HG02759 (cell line): Measurements from ENCODE around the gene SLC6A13.

ENCODE experiments used
- ATAC-seq: cut with Tn5 transposase; IDR thresholded peaks from one replicate; pipeline ENCODE4 v1.9.1; 2021; ENCODE audit warnings: mild to moderate bottlenecking, moderate library complexity; ENCODE audit not compliant: unreplicated experiment

Gene SLC6A13

GRCh38 chr12:234891-235415 lies 27.7 kb downstream of the SLC6A13 start:
- ATAC-seq, result no peak

- ATAC-seq, result no peak
Measured at GRCh38 chr12:234019-234418, 28.6 kb downstream of the SLC6A13 start.

- ATAC-seq, result no peak
Measured at GRCh38 chr12:233615-233968, 29.0 kb downstream of the SLC6A13 start.

GRCh38 chr12:232731-233614 lies 29.7 kb downstream of the SLC6A13 start:
- no peak for ATAC-seq

DNA sequence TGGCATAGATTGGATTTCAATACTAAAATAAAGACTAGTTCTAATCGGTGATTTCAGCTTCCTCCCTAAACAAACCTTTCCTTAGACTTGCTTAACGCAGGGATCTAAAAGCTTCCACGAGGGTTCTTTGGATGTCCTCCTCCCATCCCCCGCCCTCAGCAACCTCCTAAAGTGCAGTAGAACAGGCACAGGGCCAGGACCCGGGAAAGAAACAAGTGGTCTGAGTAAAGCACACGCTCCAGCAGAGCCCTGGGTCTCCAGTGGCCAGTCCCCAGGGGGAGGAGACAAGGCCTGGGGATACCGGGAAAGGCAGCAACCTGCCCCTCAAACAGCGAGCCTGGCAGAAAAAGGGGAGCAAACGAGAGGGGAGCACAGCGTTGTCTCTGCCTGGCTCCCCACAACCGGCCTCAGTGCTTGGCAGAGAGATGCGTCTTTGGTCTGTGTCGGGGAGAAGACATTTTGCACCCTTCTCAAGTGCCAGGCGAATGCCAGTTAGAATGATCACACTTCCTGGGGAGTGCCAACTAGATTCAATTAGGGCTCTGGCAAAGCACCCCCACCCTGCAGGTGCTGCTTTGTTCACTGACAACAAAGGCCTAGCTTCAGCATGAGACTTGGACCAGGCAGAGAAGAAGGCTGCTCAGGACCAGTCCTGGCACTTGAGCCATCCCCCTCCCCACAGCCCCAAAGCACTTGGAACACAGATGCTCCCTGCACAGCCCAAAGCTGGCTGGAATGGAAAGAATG lies 31.5 kb downstream of the SLC6A13 start:
- ATAC-seq, result no peak

DNA sequence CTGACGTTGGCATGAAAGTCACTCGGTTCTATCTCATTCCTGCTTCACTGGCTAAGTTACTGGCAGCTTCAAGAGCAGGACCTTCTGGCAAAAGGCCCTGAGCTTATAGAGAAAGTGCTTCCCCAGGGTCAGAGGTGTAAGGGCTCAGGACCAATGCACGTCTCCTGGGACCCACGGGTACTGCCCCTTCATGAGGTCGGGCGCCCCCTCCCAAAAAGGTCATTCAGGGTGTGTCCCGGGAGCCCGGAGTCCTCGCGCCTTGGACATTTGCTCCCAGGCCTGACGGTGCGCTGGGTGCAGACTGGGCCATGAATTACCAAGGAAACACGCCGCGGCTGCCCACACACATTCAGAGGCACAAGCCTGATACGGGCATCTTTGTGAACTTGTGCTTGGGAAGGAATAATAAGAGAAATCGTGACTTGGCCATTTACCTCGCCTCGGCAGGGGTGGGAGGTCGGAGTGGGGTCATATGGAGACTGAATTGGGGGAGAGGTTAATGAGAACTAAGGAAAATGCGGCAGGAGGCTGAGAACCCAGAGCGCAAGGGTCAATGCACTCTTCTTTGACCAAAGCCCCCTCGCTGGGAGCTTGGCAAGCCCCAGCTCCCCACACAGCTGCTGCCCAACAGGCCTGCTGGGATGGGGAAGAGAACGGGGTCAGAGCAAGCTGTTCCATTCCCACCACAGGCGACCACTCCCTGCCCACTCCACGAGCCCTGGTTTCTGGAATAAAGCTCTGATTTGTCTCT lies 33.0 kb downstream of the SLC6A13 start:
- ATAC-seq, result no peak

DNA sequence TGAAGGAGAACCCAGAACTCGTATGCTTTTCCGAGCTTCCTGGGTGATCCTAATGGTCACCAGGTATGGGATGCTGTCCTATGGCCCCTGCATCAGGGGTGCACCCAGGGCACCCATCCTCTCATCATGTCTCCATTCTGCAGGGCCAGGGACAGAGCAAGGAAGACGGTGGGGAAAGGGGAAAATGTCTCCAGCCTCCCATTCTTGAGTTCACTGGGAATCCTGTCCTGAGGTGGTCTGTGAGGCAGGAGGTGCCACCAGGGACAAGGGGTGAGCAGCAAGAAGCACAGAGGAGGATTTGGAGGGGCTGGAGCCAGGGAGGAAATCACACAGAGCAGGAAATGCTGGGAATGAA lies 33.8 kb downstream of the SLC6A13 start:
- ATAC-seq, result no peak

GRCh38 chr12:227923-228845 lies 34.5 kb downstream of the SLC6A13 start:
- ATAC-seq, result no peak

DNA sequence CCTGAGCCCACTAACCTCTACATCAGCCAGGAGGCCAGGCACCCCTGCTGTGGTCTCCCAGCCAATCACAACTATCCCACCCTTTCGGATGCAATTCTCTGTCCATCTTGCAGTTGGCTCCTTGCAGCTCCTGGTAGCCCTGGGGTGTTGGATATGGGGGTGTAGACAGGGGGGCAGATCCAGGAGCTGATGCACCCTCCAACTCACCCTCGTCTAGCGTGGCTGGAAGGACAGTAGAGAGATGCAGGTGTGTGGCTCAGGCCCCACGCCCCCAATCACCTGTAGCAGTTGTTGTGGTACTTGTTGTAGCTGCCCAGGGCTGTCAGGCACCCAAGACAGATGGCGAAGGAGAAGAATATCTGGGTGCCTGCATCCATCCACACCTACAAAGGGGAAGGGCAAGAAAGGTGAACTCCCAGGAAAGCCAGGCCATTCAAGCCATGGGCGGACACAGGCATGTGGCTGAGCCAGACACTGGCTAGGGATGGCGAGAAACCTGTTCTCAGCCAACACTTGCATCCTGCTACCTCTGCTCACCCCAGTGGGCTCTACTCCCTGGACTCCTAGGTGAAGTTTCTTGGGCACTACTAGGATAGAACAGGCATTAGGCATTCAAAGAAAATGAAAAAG lies 35.2 kb downstream of the SLC6A13 start:
- no peak for ATAC-seq

DNA sequence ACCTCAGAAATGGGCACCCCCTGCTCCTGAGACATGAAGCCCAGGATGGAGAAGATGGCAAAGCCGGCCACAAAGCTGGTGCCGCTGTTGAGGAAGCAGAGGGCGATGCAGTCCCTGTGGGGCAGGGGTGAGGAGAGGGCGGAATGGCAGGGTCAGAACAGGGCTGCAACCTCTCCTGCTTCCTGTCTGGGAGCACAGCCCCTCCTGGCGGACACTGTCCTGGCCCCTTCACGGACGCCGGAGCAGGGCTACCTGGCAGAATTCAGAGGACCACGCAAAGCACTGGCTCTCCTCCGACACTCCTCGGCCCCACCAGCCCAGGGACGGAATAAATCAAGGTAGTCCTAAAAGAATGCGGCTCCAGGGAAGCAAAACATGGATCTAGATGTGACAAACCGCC lies 36.2 kb downstream of the SLC6A13 start:
- ATAC-seq, result no peak

GRCh38 chr12:225012-225411 lies 37.6 kb downstream of the SLC6A13 start:
- ATAC-seq, result no peak

DNA sequence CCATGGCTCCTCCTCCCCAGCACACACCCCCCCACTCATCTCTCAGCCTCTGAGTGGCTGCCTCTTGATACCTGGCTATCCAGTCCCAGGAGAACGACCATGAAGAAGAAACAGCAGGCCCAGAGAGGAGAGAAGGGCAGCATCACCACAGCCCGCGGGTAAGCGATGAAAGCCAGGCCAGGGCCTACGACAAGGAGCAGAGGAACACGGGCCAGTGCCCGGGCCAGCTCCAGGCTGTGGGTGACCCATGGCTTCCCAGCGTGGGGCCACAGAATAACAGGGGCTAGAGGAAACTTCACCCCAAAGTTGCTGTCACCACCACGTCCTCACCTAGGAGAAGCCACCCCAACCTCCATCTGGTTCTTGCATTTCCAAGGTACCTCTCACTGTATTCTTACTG lies 38.3 kb downstream of the SLC6A13 start:
- no peak for ATAC-seq

- no peak for ATAC-seq
Measured at GRCh38 chr12:223841-224240, 38.8 kb downstream of the SLC6A13 start.

DNA sequence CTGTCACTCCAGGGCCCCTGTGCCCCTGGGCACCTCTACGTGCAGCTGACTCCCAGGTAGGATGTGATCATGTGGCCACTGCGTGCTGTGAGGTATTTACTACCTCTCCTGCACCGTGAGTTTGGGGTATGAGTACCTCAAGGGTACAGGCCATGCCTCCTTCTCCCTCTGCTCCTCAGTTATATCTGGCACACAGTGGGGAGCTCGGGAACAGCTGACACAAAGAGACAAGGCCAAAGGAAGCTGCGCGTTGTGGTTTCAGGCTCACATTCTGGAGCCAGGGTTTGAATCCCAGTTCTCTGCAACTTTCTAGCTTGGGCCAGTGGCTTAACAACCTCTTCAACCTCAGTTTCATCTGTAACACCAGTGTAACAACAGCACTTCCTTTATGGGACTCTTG lies 40.9 kb downstream of the SLC6A13 start:
- ATAC-seq, result no peak

- no peak for ATAC-seq
Measured at GRCh38 chr12:220946-221550, 41.6 kb downstream of the SLC6A13 start.

DNA sequence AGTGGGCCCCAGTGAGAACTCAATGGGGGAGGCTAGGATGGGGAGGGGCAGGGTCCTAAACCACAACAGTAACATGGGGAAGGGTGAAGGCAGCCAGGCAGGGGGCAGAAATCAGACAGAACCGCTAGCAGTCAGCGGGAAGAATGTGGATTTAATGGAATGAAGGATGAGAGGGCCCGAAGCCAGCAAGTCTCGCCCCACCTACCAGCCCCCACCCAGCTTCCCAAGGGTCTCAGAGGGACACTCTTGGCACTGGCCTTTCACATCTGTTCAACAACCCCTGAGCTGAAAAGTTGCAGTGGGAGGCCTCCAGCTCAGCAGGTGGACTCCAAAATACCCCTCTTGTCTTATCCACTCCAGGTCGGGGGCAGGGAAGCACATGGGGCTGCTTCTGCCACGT lies 42.1 kb downstream of the SLC6A13 start:
- ATAC-seq, result no peak

DNA sequence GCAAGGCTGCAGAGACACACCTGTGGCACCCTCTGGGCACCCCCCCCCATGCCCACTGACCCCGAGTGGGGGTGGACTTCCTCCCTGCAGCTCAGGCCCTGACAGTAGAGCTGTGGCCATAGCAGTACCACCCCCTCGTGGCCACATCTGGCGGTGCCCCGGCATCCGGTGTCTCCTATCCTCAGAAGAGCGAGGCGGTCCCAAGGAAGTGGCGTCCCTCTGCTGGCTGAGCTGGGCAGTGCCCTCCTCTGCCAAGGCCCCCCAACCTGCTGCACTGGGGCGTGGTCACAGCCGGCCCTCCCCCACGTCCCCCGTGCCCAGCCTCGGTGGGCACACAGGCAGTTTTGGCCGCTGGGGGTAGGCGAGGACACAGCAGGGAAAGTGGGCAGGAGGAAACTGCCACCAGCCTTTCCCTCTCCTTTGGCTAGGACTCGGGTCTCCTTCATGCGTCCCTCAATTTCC lies 42.7 kb downstream of the SLC6A13 start:
- peak; percentile 47 for ATAC-seq

DNA sequence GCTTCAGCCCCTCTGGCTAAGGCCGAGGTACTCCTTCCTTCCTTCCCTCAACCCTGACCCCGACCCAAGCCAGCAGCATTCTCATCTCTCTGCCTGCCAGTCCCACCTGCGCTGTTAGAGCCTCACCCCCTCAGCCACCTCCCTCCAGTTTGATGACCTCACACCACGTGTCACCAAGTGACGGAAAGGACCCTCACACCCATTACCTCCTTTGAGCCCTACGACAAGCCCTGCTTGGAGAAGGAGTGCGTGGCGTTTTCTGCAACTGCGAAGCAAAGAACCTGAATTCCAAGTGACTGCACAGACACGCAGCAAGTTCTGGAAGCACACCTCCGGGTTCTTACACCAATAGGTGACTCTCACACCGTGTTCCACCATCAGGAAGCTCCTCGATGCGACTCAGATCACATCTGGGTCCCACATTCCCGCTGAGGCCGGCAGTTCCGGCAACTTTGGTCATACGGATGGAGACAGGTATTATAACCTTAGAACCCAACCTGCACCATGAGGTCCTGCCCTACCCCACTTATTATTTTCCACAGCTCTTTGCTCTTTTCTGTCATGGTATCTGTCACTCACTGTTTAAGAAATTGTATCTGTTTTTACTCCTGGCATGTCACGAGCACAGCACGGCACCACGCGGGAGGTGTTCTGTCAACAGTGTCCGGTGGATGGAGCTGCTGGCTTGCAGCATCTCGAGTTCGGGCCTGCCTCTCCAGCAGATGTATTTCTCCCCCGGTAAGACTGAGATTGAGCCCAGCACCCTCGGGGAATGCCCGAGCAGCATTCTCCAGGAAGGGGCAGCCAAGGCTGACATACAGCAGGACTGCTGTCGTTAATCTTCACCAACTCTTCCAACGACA lies 43.7 kb downstream of the SLC6A13 start:
- no peak for ATAC-seq
